HG03139 (cell line): ENCODE results near the gene TVP23A.
"Not testable (repeated sequence)": the region's sequence is repeated elsewhere in the genome, so short reads cannot be mapped to it uniquely, and the experiment has no call there.

ENCODE experiments used
- ATAC-seq: cut with Tn5 transposase; IDR thresholded peaks from one replicate; pipeline ENCODE4 v1.9.1; 2021; ENCODE audit not compliant: unreplicated experiment

Gene TVP23A

GRCh38 chr16:10752843-10753523 is 65.6 kb downstream of the TVP23A start:
- peak; percentile 57 for ATAC-seq

DNA sequence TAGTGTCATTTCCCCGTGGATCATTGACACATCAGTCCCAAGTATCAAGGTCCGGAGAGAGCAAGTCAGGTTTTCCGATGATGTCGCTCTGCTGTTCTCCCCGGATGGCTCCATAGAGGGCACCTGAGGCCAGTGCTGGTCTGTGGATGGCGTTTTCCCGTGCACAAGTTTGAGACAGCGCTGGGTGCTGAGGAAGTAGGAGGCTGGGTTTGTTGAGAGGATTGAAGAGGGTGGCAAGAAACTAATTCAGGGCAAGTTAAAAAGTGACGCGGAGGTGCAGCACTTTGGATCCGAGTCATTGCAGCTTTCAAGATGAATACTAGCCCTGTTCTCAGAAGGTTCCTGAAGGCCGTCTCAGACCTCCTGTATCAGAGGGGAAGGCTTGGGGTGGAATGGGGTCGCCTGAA is 67.3 kb downstream of the TVP23A start:
- ATAC-seq, result no peak

DNA sequence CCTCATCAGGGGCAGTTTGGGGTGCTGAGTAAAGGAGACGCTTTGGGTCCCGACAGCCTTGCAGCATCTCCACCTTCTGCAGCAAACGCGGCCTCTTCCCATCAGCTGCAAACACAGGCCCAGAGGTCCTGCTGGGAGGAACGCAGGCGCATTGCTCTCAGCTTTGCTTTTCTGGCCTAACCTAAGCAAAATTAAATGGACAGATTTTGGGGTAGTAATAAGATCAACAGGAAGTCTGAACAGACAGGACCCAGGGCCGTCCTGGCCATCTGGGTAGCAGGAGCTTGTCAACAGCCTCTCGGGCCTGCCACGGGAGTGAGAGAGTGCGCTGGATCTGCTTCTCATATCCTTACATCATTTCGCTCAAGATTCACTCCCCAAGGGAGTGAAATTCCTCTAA is 67.8 kb downstream of the TVP23A start:
- no peak for ATAC-seq

DNA sequence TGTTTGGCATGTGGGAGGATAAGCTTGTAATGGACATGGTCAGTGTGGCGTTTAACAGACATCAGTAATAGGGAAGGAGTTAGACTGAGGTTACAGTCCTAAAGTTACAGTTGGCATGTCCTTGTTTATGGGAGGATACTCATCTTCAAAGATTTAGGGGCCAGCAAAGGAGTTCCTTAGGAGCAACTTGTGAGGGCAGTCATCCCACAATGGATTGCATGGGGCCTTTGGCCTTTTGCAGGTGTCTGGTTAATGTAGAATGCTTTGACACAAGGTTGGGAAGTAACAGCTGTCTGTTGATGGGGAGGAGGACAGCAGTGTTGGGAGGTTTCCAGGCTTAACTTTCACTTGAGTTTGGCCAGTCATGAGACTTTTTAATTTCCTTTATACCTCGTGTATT is 72.8 kb downstream of the TVP23A start:
- no peak for ATAC-seq

DNA sequence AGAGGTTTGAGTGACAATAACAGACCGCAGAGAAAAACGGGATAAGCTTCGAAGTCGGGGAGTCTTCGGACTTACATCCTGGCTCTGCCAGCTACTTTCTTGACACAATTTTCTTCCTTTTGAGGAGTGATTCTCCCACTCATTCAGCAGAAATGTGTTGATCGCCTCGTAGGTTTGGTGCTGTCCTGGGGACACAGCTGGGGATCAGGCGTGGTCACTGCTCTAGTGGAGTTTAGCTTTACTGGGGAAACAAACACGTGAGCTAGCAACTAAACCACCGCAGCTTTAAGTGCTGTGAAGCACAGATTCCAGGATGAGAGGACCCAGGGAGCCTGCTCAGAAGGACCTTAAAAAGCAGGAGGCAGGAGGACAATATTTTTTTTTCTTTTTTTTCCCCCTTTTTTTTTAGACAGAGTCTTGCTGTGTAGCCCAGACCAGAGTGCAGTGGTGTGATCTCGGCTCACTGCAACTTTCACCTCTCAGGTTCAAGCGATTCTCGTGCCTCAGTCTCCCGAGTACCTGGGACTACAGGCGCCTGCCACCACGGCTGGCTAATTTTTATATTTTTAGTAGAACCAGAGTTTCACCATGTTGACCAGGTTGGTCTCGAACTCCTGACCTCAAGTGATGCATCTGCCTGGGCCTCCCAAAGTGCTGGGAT is 74.1 kb downstream of the TVP23A start:
- ATAC-seq, result no peak

- peak; percentile 77 for ATAC-seq
These were observed 74.8 kb downstream of the TVP23A start, which contains the start of gene NUBP1 for GRCh38 chr16:10743610-10744369. NUBP1 (plus strand) TSS chr16:10743842; CDS start chr16:10743864, 22 bp downstream.

DNA sequence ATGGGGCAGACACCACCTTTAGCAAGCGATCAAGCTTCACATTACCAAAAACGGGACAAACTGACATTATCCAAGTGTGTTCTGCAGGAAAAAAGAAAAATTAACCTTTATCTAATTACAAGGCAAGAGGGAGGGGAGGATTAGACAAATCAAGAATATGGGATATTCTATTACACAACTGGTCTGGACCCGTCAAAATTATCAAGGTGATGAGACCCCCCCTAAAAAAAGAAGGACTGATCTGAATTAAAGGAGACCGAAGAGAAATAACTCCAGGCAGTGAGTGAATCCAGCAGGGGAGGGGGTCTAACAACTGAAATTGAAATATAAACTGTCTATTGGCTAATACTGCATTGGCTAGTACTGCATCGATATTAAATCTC is 75.4 kb downstream of the TVP23A start:
- no peak for ATAC-seq

GRCh38 chr16:10741844-10742243 is 76.8 kb downstream of the TVP23A start:
- no peak for ATAC-seq

- not testable (repeated sequence) for ATAC-seq
These were observed 77.3 kb downstream of the TVP23A start for GRCh38 chr16:10741249-10741648.

DNA sequence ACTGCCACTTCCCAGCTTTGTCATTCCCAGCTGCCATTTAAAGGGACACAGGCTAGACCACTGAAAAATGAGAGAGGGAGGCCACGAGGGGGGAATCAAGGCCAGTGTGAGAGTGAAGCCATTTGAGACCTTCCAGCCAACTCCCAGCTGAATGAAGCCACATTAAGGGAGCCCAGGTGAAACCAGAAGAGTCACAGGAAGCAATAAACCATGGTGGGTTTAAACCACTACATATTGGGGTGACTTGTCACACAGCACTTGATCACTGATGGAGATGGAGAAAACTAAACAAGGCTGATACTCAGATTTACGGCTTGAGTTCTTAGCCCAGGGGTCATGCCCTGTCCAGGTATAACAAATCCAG is 77.8 kb downstream of the TVP23A start:
- ATAC-seq, result no peak

- no peak for ATAC-seq
These were observed 78.4 kb downstream of the TVP23A start for GRCh38 chr16:10740000-10740844.

DNA sequence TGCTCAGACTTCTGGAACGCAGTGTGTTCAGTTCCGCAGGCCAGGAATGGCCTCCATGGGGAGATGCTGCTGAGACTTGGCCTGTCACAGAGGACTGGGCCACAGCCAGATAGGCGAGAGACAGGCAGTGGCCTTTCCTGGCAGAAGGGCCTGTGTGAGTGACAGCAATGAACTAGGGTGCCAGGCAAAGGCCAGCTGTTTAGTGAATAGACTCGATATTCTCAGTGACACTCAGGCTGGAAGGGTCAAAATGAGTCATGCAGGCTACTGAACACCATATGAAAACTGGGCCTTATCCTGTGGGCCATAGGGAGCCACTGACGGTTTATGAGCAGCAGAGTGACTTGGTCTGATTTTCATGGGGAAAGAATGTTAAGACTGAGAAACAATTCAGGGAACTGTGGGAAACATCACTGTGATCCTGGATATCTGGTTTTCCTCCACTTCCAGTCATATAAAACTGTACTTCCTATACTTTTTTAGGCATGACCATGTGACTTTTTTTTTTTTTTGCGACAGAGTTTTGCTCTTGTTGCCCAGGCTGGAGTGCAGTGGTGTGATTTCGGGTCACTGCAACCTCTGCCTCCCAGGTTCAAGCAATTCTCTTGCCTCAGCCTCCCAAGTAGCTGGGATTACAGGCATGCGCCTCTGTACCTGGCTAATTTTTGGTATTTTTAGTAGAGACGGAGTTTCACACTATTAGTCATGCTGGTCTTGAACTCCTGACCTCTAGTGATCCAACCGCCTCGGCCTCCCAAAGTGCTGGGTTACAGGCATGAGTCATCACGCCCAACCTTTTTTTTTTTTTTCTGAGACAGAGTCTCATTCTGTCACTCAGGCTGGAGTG is 80.1 kb downstream of the TVP23A start:
- peak; percentile 68 for ATAC-seq

DNA sequence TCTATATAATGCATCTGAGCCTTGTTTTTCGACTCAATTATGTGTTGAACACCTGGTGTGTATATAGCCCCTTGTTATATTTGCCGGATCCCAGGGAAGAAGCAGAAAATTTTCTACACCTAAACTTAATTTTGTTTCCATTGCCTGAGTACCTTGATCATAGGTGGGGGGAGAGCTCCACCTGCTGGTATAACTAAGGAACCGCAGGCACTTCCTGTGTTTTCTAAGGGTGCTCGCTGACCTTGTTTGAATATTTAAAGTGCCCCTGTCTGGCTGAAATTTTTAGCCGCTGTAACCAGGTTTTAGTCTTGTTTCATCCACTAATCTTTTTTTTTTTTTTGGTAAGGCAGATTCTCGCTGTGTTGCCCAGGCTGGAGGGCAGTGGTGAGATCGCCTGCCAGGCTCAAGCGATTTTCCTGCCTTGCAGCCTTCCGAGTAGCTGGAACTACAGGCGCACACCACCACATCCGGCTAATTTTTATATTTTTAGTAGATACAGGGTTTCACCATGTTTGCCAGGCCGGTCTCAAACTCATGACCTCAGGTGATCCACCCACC is 81.4 kb downstream of the TVP23A start:
- no peak for ATAC-seq

GRCh38 chr16:10731790-10732189 is 86.8 kb downstream of the TVP23A start:
- ATAC-seq, result no peak

DNA sequence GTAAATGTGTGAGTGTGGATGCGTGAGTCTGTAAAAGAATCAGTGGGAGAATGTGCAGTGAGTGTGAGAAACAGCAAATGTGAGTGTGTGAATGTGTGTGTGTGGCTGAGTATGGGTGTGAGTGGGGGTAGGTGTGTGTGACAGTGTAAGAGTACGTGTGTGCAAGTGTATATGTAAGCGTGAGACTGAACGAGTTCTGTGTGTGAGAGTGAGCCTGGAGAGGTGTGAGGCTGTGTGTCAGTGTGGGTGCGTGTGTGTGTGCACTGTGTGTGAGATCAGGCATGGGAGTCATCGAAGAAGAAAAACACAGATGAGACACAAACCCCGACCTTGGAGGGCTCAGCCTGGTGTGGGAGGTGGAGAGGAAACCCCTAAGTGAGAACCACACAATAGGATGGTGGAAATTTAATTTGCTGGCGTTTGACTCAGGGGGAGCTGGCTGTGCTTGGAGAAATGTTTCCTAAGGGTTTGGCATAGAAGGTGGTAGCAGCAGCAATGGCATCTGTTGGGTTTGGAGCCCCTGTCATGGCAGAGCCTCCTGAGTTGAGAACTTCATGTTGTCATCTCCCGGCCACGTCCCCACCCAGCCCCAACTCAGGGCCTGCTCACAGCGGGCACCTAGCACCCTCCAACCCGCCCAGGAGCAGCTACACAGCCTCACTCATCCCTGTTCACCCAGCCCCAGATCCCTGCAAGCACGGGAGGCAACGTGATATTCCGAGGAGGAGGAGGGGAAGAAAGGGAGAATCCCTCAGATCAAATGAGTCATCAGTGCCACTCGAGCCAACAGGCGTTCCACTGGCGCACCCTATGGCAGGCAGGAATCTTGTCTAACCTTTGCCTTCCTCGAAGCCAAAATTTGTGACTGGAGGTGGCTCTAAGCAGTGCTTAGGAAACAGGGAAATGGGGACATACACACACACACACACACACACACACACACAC is 89.2 kb downstream of the TVP23A start:
- no peak for ATAC-seq

DNA sequence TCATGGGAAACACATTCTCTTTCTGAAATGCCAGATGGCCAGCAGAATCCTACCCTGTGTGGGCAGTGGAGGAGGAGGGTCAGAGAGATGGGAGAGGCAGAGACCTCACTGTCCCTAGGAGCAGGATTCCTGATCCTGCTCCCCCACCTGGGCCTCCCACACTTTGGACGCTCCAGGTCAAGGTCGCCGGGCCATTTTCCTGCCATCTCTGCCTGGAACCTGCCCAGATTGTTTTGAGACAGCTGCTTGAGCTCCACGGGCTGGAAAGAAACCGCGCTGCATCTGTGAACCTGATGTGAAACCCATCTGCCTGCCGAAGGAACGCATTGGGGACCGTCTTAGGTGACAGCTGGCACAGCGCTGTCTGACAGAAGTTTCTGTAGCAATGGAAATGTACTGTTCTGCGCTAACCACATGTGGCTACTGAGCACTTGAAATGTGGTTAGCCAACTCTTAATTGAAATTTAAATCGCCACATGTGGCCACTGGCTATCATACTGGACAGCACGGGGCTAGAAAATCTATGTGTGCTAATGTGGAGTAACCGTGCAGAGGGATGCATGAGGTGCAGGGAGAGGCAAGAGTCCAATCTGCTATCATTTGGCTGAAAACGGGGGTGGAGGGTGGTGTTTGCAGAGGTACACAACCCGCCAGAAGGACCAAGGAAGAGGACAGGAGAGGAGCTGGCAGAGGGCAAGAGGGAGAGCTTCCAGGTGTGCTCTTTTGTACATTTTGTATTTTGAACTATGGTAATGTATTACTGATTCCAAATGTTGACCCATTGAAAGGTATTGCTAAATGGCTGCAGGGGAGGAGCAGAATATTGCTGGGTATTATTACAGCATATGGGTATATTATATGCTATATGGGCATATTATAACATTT is 90.3 kb downstream of the TVP23A start:
- no peak for ATAC-seq
